GM12872 (cell line): ENCODE data around the gene MTA1.

ENCODE experiments used
- CTCF ChIP-seq: IDR thresholded peaks from 3 replicates; pipeline ENCODE4 v1.5.1; 2011; ENCODE audit warnings: low read depth, mild to moderate bottlenecking, low read length, moderate library complexity; ENCODE audit not compliant: insufficient read depth

The MTA1 gene

GRCh38 chr14:105422695-105423487 lies 3.3 kb downstream of the MTA1 start:
- no peak for TF ChIP-seq CTCF

- TF ChIP-seq CTCF, result no peak
Measured at GRCh38 chr14:105423488-105424195, 4.0 kb downstream of the MTA1 start.

- no peak for TF ChIP-seq CTCF
Measured at GRCh38 chr14:105424861-105425260, 5.2 kb downstream of the MTA1 start.

- no peak for TF ChIP-seq CTCF
Measured at GRCh38 chr14:105425823-105426247, 6.2 kb downstream of the MTA1 start.

- no peak for TF ChIP-seq CTCF
Measured at GRCh38 chr14:105426416-105427130, 6.9 kb downstream of the MTA1 start.

- no peak for TF ChIP-seq CTCF
Measured at GRCh38 chr14:105427412-105427811, 7.8 kb downstream of the MTA1 start.

DNA sequence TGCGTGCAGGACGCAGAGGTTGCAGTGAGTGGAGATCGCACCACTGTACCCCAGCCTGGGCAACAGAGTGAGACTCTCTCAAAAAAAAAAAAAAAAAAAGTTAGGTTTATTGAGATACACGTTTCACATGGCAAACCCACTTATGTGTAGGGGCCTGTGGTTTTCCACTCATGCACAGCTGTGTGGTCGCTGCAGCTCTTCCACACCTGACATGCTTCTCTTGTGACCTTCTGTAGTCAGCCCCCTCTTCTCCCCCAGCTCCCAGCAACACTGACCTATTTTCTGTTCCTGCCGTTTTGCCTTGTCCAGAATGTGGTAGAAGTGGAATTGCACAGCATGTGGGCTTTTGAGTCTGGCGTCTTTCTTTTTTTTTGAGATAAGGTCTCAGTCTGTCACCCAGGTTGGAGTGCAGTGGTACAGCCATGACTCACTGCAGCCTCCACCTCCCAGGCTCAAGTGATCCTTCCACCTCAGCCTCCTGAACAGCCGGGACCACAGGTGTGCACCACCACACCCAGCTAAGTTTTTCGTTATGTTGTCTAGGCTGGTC lies 8.4 kb downstream of the MTA1 start:
- no peak for TF ChIP-seq CTCF
